ENCODE results near the gene SND1.

SND1 gene

GRCh38 chr7:127820732-127821085 lies 168.7 kb downstream of the SND1 start:
- no peak for DNase-seq (ENCODE audit: low spot score)
- no peak for TF ChIP-seq CTCF (IDR thresholded peaks at IDR 0.05; ENCODE audit: extremely low read depth, missing control alignments)

GRCh38 chr7:127821146-127821545 lies 169.2 kb downstream of the SND1 start:
- TF ChIP-seq CTCF (IDR thresholded peaks at IDR 0.05; ENCODE audit: extremely low read depth, missing control alignments) = no peak
- DNase-seq (ENCODE audit: low spot score) = no peak

GRCh38 chr7:127822822-127823508 lies 171.0 kb downstream of the SND1 start:
- DNase-seq (ENCODE audit: low spot score) = no peak

GRCh38 chr7:127824682-127825081 lies 172.7 kb downstream of the SND1 start:
- TF ChIP-seq CTCF (IDR thresholded peaks at IDR 0.05; ENCODE audit: extremely low read depth, missing control alignments) = no peak
- no peak for DNase-seq (ENCODE audit: low spot score)

More at GRCh38 chr7:127822822-127823508, 171.0 kb downstream of the SND1 start:
- no peak for TF ChIP-seq CTCF (IDR thresholded peaks at IDR 0.05; ENCODE audit: extremely low read depth, missing control alignments)

- DNase-seq (ENCODE audit: low spot score) = no peak
- no peak for TF ChIP-seq CTCF (IDR thresholded peaks at IDR 0.05; ENCODE audit: extremely low read depth, missing control alignments)
Observed at GRCh38 chr7:127828843-127829500, 177.0 kb downstream of the SND1 start.

GRCh38 chr7:127831318-127832219 lies 179.6 kb downstream of the SND1 start:
- TF ChIP-seq CTCF (IDR thresholded peaks at IDR 0.05; ENCODE audit: extremely low read depth, missing control alignments) = no peak
- DNase-seq (ENCODE audit: low spot score) = no peak

- no peak for TF ChIP-seq CTCF (IDR thresholded peaks at IDR 0.05; ENCODE audit: extremely low read depth, missing control alignments)
- DNase-seq (ENCODE audit: low spot score) = no peak
Observed at GRCh38 chr7:127832592-127832991, 180.6 kb downstream of the SND1 start.

All from GM20000 (cell line).